Right lobe of liver (tissue), 4 donors: ENCODE data around the gene ATXN1.

Experiments
- CTCF ChIP-seq, 4 donors: fragments of 200-600 bp in 3 of 4; fragments of 450-650 bp in 1 of 4; IDR thresholded peaks; one replicate each; pipeline versions ENCODE4 v1.5.1 to v1.8.0; 2016 to 2022; ENCODE audit warnings: antibody characterized with exemption in 4 of 4, mild to moderate bottlenecking in 2 of 4
- POLR2A ChIP-seq: fragments of 450-650 bp; IDR thresholded peaks from one replicate; pipeline ENCODE4 v1.6.1; 2017; ENCODE audit warnings: antibody characterized with exemption, mild to moderate bottlenecking
- donor health status: DM: no; HTN: no; CAD: no.
- donor health status: DM: no; HTN: no; CAD: no.
- donor health status: DM: no; HTN: yes; CAD: no.

GRCh38 chr6:16363749-16364148 is 397.5 kb downstream of the ATXN1 start:
- TF ChIP-seq CTCF (IDR thresholded peaks at IDR 0.05) (no peak), POLR2A (no peak)
